Neural cell (in vitro differentiated cells): ENCODE data around the gene MRPL12.
A peak's percentile ranks its signal among the peaks of the same experiment; 100 is the strongest.

ENCODE experiments used
- EP300 ChIP-seq: fragments of 450-650 bp; conservative IDR thresholded peaks from 2 replicates; pipeline ENCODE4 v1.6.1; 2014; ENCODE audit warnings: antibody characterized with exemption, mild to moderate bottlenecking, moderate library complexity; ENCODE audit not compliant: poor library complexity, severe bottlenecking
- EZH2 ChIP-seq: fragments of 200-600, 300-800 bp; shearing (Covaris generic), sonication (generic); IDR thresholded peaks from 2 replicates; pipeline ENCODE4 v1.6.1; 2014; ENCODE audit warnings: antibody characterized with exemption, low read length, borderline replicate concordance, mild to moderate bottlenecking; ENCODE audit not compliant: insufficient read depth, poor library complexity, severe bottlenecking
- TF ChIP-seq, protein P1 (sequence below): fragments of 450-650 bp; IDR thresholded peaks from 2 replicates; pipeline ENCODE4 v1.5.1; 2014; ENCODE audit warnings: antibody characterized with exemption, mild to moderate bottlenecking, moderate library complexity; ENCODE audit not compliant: poor library complexity, severe bottlenecking

DNA sequence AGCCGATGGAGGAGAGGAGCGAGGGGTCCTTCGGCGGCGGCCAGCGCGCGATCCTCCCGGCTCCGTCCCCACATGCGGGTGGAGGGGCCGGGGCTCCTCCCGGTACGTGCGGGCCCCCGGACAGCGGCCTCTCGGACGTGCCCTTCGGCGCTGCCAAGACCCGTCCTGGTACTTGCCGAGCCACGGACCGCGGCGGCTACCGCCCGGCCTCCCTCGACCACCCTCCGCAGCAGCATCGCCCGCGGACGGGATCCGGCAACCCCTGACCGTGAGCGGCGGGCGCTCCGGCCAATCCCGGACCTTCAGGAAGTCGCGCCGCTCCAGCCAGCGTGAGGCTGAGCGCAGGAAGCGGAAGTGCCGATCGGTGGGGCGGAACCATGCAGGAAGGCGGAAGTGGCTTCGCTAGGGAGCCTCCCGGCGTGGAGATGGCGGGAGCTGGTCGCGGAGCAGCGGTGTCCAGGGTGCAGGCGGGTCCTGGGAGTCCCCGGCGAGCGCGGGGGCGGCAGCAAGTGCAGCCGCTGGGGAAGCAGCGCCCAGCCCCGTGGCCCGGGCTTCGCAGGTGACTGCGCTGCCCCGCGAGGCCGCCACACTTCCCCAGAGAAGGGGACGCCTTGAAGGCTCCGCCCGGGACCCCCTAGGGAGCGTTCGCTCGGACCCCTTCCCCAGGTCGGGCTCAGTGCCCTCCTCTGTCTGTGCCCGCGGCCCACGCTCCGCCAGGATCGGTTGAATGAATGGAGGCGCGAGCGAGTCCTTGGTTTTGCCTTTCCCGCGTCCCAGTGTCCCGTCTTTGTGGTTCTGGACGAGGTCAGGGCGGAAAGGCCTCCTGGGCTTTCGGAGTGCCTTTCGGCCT, 36.6 kb upstream of the MRPL12 start, which contains the start of the genes CCDC137 and OXLD1:
- TF ChIP-seq, protein P1, sequence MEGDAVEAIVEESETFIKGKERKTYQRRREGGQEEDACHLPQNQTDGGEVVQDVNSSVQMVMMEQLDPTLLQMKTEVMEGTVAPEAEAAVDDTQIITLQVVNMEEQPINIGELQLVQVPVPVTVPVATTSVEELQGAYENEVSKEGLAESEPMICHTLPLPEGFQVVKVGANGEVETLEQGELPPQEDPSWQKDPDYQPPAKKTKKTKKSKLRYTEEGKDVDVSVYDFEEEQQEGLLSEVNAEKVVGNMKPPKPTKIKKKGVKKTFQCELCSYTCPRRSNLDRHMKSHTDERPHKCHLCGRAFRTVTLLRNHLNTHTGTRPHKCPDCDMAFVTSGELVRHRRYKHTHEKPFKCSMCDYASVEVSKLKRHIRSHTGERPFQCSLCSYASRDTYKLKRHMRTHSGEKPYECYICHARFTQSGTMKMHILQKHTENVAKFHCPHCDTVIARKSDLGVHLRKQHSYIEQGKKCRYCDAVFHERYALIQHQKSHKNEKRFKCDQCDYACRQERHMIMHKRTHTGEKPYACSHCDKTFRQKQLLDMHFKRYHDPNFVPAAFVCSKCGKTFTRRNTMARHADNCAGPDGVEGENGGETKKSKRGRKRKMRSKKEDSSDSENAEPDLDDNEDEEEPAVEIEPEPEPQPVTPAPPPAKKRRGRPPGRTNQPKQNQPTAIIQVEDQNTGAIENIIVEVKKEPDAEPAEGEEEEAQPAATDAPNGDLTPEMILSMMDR: peak; percentile 6
- TF ChIP-seq EZH2: no peak
- TF ChIP-seq EP300: peak; percentile 20
